Measurements from ENCODE around the gene CD79A. TPM values are rescaled to one million over a fixed set of nuclear protein-coding genes. Genes with fewer than 3 reads are reported as not detected.

Gene CD79A
- total RNA-seq, 1 experiment from 2014 or later = 0.69 TPM

GRCh38 chr19:41877916-41878905 is 1.1 kb downstream of the CD79A start:
- BruUV-seq (replicated peaks) = no TSS peak
- Histone ChIP-seq H3K4me2 (ENCODE audit: low read length) (no peak overlapping the region), H2AFZ (ENCODE audit: low read depth, low read length, poor library complexity, severe bottlenecking) (no peak overlapping the region), H3K9ac (ENCODE audit: low read length) (no peak overlapping the region), H3K4me3 (replicated peaks in 1 of 2; ENCODE audit: low read depth in 1 of 2, low read length in 2 of 2) (no peak overlapping the region), H3K27me3 (ENCODE audit: insufficient read depth, low read length) (no peaks in the 10 kb centered on the region), H3K36me3 (ENCODE audit: control insufficient read depth in 1 of 2, insufficient read depth in 2 of 2, low read length in 2 of 2) (no peaks in the 10 kb centered on the region), H3K9me3 (ENCODE audit: control insufficient read depth in 1 of 2, insufficient read depth in 1 of 2, low read depth in 1 of 2, low read length in 2 of 2) (no peaks in the 10 kb centered on the region), H4K20me1 (ENCODE audit: insufficient read depth) (no peaks in the 10 kb centered on the region), H3K4me1 (ENCODE audit: control insufficient read depth in 1 of 2, insufficient read depth in 2 of 2, low read length in 2 of 2) (peaks cover 2 to 15% of the 10 kb centered on the region in 2 experiments; a peak in 3 of 4 replicates), H3K9me2 (ENCODE audit: insufficient read depth) (no peaks in the 10 kb centered on the region), H3K27ac (ENCODE audit: low read depth, low read length) (no peak overlapping the region), H3K79me2 (ENCODE audit: insufficient read depth, low read length) (no peaks in the 10 kb centered on the region)
- intact Hi-C loops (cut with micrococcal nuclease) = no loop called here
- RAD21 ChIA-PET (ENCODE audit: low non-redundant PET in 1 of 2, low total read pairs in 2 of 2, uncharacterized antibody in 2 of 2, unreplicated experiment in 2 of 2) = no interaction called here
- ATAC-seq (no peak), DNase-seq (ENCODE audit: low read depth, low spot score) (no peak)
- CTCF ChIA-PET = no interaction called here
- no peak for TF ChIP-seq EZH2phosphoT487 (IDR thresholded peaks at IDR 0.05; ENCODE audit: borderline replicate concordance)
- no peak for TF ChIP-seq SIN3A (IDR thresholded peaks at IDR 0.05; ENCODE audit: low read depth)
- TF ChIP-seq JUND (IDR thresholded peaks at IDR 0.05) = no peak
- no peak for TF ChIP-seq EZH2 (IDR thresholded peaks at IDR 0.05)
- TF ChIP-seq RAD21 (IDR thresholded peaks at IDR 0.05; ENCODE audit: low read depth) = no peak
- no peak for TF ChIP-seq ZFX (IDR thresholded peaks at IDR 0.05)
- TF ChIP-seq FOSL1 (IDR thresholded peaks at IDR 0.05; ENCODE audit: low read depth) = no peak
- TF ChIP-seq, protein P1, sequence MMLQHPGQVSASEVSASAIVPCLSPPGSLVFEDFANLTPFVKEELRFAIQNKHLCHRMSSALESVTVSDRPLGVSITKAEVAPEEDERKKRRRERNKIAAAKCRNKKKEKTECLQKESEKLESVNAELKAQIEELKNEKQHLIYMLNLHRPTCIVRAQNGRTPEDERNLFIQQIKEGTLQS (IDR thresholded peaks at IDR 0.05) = no peak
- TF ChIP-seq ELF1 (IDR thresholded peaks at IDR 0.05; ENCODE audit: borderline replicate concordance, low read depth) = no peak
- POLR2A ChIA-PET = no interaction called here

DNA sequence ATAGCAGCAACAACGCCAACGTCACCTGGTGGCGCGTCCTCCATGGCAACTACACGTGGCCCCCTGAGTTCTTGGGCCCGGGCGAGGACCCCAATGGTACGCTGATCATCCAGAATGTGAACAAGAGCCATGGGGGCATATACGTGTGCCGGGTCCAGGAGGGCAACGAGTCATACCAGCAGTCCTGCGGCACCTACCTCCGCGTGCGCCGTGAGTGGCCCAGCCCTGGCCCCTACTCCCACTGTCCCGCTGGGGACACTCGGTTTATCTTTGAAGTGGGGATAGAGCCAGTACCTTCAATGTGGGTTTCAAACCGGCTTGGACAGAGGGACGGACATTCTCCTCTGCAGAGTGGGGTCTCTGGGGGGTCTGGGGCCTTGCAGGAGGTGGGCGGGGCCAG is 2.0 kb downstream of the CD79A start:
- TF ChIP-seq ELF1 (IDR thresholded peaks at IDR 0.05; ENCODE audit: borderline replicate concordance, low read depth) (no peak), ZFX (IDR thresholded peaks at IDR 0.05) (no peak), CEBPB (IDR thresholded peaks at IDR 0.05; ENCODE audit: low read depth) (no peak)
- ChIA-PET RAD21 (ENCODE audit: low non-redundant PET in 1 of 2, low total read pairs in 2 of 2, uncharacterized antibody in 2 of 2, unreplicated experiment in 2 of 2) (no interaction called here), CTCF (no interaction called here), POLR2A (no interaction called here)
- no TSS peak for BruUV-seq (replicated peaks)
- Histone ChIP-seq H3K27ac (ENCODE audit: low read depth, low read length) (no peak overlapping the region), H3K9me3 (ENCODE audit: control insufficient read depth in 1 of 2, insufficient read depth in 1 of 2, low read depth in 1 of 2, low read length in 2 of 2) (no peaks in the 10 kb centered on the region), H3K36me3 (ENCODE audit: control insufficient read depth in 1 of 2, insufficient read depth in 2 of 2, low read length in 2 of 2) (no peaks in the 10 kb centered on the region), H3K4me2 (ENCODE audit: low read length) (no peak overlapping the region), H2AFZ (ENCODE audit: low read depth, low read length, poor library complexity, severe bottlenecking) (no peak overlapping the region), H4K20me1 (ENCODE audit: insufficient read depth) (no peaks in the 10 kb centered on the region), H3K4me1 (ENCODE audit: control insufficient read depth in 1 of 2, insufficient read depth in 2 of 2, low read length in 2 of 2) (peaks cover 2 to 13% of the 10 kb centered on the region in 2 experiments; a peak in 3 of 4 replicates), H3K9ac (ENCODE audit: low read length) (no peak overlapping the region), H3K9me2 (ENCODE audit: insufficient read depth) (no peaks in the 10 kb centered on the region), H3K4me3 (replicated peaks in 1 of 2; ENCODE audit: low read depth in 1 of 2, low read length in 2 of 2) (no peak overlapping the region), H3K79me2 (ENCODE audit: insufficient read depth, low read length) (peaks cover 6% of the 10 kb centered on the region; the same call in 1 of the 2 replicates), H3K27me3 (ENCODE audit: insufficient read depth, low read length) (no peaks in the 10 kb centered on the region)
- ATAC-seq (no peak), DNase-seq (ENCODE audit: low read depth, low spot score) (no peak)
- intact Hi-C loops (cut with micrococcal nuclease) = no loop called here

All from HCT116 (cell line).